ENCODE results near the gene ZFR2. TPM values are rescaled to one million over a fixed set of nuclear protein-coding genes. Genes with fewer than 3 reads are reported as not detected.

Gene ZFR2
- total RNA-seq, 2 donors from 2014 or later = 10.2 TPM; not detected in 1

- DNase-seq (ENCODE audit: low spot score) = no peak
- WGBS = 90% methylated on average over 12 of the region's 12 CpGs
- Histone ChIP-seq H3K4me3 (no peak overlapping the region), H3K27ac (no peak overlapping the region), H3K27me3 (replicated peaks; ENCODE audit: insufficient read depth) (no peaks in the 10 kb centered on the region), H3K9me3 (no peaks in the 10 kb centered on the region), H3K36me3 (no peaks in the 10 kb centered on the region), H3K4me1 (replicated peaks) (no peaks in the 10 kb centered on the region)
- no peak for TF ChIP-seq POLR2A (IDR thresholded peaks at IDR 0.05)
- no peak for TF ChIP-seq CTCF (IDR thresholded peaks at IDR 0.05)
- TF ChIP-seq POLR2AphosphoS5 (IDR thresholded peaks at IDR 0.05) = no peak
- intact Hi-C loops (cut with DNase I) = no loop called here
Observed at GRCh38 chr19:3849787-3850186, 19.1 kb downstream of the ZFR2 start.

GRCh38 chr19:3849092-3849491, 19.7 kb downstream of the ZFR2 start:
- no peak overlapping the region for H3K27ac ChIP-seq
- no peaks in the 10 kb centered on the region for H3K27me3 ChIP-seq (replicated peaks; ENCODE audit: insufficient read depth)
- no peaks in the 10 kb centered on the region for H3K9me3 ChIP-seq
- intact Hi-C loops (cut with DNase I) = no loop called here
- H3K36me3 ChIP-seq = no peaks in the 10 kb centered on the region
- no peak for DNase-seq (ENCODE audit: low spot score)
- no peaks in the 10 kb centered on the region for H3K4me1 ChIP-seq (replicated peaks)
- 74% methylated on average over 5 of the region's 5 CpGs for WGBS
- H3K4me3 ChIP-seq = no peak overlapping the region
- TF ChIP-seq POLR2AphosphoS5 (IDR thresholded peaks at IDR 0.05) = no peak
- peak in 1 of 4 experiments; percentile 35 for TF ChIP-seq CTCF (IDR thresholded peaks at IDR 0.05)

- intact Hi-C loops (cut with DNase I) = no loop called here
- 77% methylated on average over 5 of the region's 5 CpGs for WGBS
- TF ChIP-seq POLR2AphosphoS5 (IDR thresholded peaks at IDR 0.05) (no peak), POLR2A (IDR thresholded peaks at IDR 0.05) (no peak), CTCF (IDR thresholded peaks at IDR 0.05) (no peak)
Observed at GRCh38 chr19:3844596-3844995, 24.2 kb downstream of the ZFR2 start.

GRCh38 chr19:3842948-3843347, 25.9 kb downstream of the ZFR2 start:
- TF ChIP-seq POLR2A (IDR thresholded peaks at IDR 0.05) (no peak), CTCF (IDR thresholded peaks at IDR 0.05) (no peak), POLR2AphosphoS5 (IDR thresholded peaks at IDR 0.05) (no peak)
- no peak overlapping the region for H3K4me3 ChIP-seq
- intact Hi-C loops (cut with DNase I) = no loop called here
- no peaks in the 10 kb centered on the region for H3K27me3 ChIP-seq (replicated peaks; ENCODE audit: insufficient read depth)
- H3K36me3 ChIP-seq = no peaks in the 10 kb centered on the region
- 87% methylated on average over 11 of the region's 11 CpGs for WGBS
- no peak overlapping the region for H3K27ac ChIP-seq
- H3K4me1 ChIP-seq (replicated peaks) = no peaks in the 10 kb centered on the region
- no peak for DNase-seq (ENCODE audit: low spot score)
- H3K9me3 ChIP-seq = no peaks in the 10 kb centered on the region

More at GRCh38 chr19:3844596-3844995, 24.2 kb downstream of the ZFR2 start:
- Histone ChIP-seq H3K4me1 (replicated peaks) (no peaks in the 10 kb centered on the region), H3K4me3 (no peak overlapping the region), H3K27me3 (replicated peaks; ENCODE audit: insufficient read depth) (no peaks in the 10 kb centered on the region), H3K36me3 (no peaks in the 10 kb centered on the region), H3K9me3 (no peaks in the 10 kb centered on the region), H3K27ac (no peak overlapping the region)
- DNase-seq (ENCODE audit: low spot score) = no peak

GRCh38 chr19:3840804-3841203, 28.0 kb downstream of the ZFR2 start:
- H3K4me3 ChIP-seq = no peak overlapping the region
- DNase-seq (ENCODE audit: low spot score) = no peak
- no peaks in the 10 kb centered on the region for H3K36me3 ChIP-seq
- H3K4me1 ChIP-seq (replicated peaks) = no peaks in the 10 kb centered on the region
- H3K27ac ChIP-seq = no peak overlapping the region
- H3K9me3 ChIP-seq = no peaks in the 10 kb centered on the region
- WGBS = 87% methylated on average over 10 of the region's 10 CpGs
- TF ChIP-seq POLR2AphosphoS5 (IDR thresholded peaks at IDR 0.05) = no peak
- TF ChIP-seq CTCF (IDR thresholded peaks at IDR 0.05) = no peak
- no peak for TF ChIP-seq POLR2A (IDR thresholded peaks at IDR 0.05)
- intact Hi-C loops (cut with DNase I) = no loop called here
- H3K27me3 ChIP-seq (replicated peaks; ENCODE audit: insufficient read depth) = no peaks in the 10 kb centered on the region
